SK-N-SH treated with all-trans-retinoic acid at 6 μM for 48 hours (cell line): ENCODE data around the gene LAMA2.

ENCODE experiments used
- ATAC-seq: fragments of 200-7000 bp; cut with Tn5 transposase; 3 replicates; pipeline ENCODE4 v1.9.1; 2020; ENCODE audit warnings: mild to moderate bottlenecking, moderate library complexity
- ARNTL ChIP-seq: fragments of 450-650 bp; formaldehyde crosslinking; IDR thresholded peaks from 2 replicates; pipeline ENCODE4 v1.5.0; 2020; ENCODE audit warnings: low read depth, mild to moderate bottlenecking, moderate library complexity, borderline replicate concordance
- BACH2 ChIP-seq: fragments of 250-450 bp; sonication (Bioruptor Pico); IDR thresholded peaks from 2 replicates; pipeline ENCODE4 v1.9.0; 2021; ENCODE audit warnings: mild to moderate bottlenecking, borderline replicate concordance
- CREB5 ChIP-seq: fragments of 250-450 bp; sonication (Bioruptor Pico); IDR thresholded peaks from 2 replicates; pipeline ENCODE4 v1.5.1; 2020; ENCODE audit warnings: low read depth, mild to moderate bottlenecking, moderate library complexity
- CSDC2 ChIP-seq: fragments of 250-450 bp; sonication (Bioruptor Pico); IDR thresholded peaks from 2 replicates; pipeline ENCODE4 v1.5.0; 2020; ENCODE audit warnings: mild to moderate bottlenecking, moderate library complexity
- CSRNP3 ChIP-seq: fragments of 250-450 bp; sonication (Bioruptor Pico); IDR thresholded peaks from 2 replicates; pipeline ENCODE4 v1.5.1; 2021; ENCODE audit warnings: mild to moderate bottlenecking, moderate library complexity
- ESRRG ChIP-seq: fragments of 250-450 bp; sonication (Bioruptor Pico); IDR thresholded peaks from 2 replicates; pipeline ENCODE4 v1.6.1; 2021; ENCODE audit warnings: mild to moderate bottlenecking
- GLIS3 ChIP-seq: fragments of 250-450 bp; sonication (Bioruptor Pico); IDR thresholded peaks from 2 replicates; pipeline ENCODE4 v1.5.0; 2020; ENCODE audit warnings: mild to moderate bottlenecking, moderate library complexity
- ISL1 ChIP-seq: fragments of 250-450 bp; sonication (Bioruptor Pico); IDR thresholded peaks from 2 replicates; pipeline ENCODE4 v2.1.2; 2022; ENCODE audit warnings: mild to moderate bottlenecking, moderate library complexity
- OSR1 ChIP-seq: fragments of 250-450 bp; sonication (Bioruptor Pico); IDR thresholded peaks from 2 replicates; pipeline ENCODE4 v1.8.0; 2022; ENCODE audit warnings: moderate library complexity, mild to moderate bottlenecking, inconsistent platforms
- POU6F1 ChIP-seq: fragments of 250-450 bp; sonication (Bioruptor Pico); IDR thresholded peaks from 2 replicates; pipeline ENCODE4 v1.8.0; 2021; ENCODE audit warnings: low read depth, mild to moderate bottlenecking, moderate library complexity, borderline replicate concordance
- PPARA ChIP-seq: fragments of 250-450 bp; sonication (Bioruptor Pico); IDR thresholded peaks from 2 replicates; pipeline ENCODE4 v1.5.0; 2020; ENCODE audit warnings: mild to moderate bottlenecking, borderline replicate concordance
- RARB ChIP-seq: fragments of 250-450 bp; sonication (Bioruptor Pico); IDR thresholded peaks from 2 replicates; pipeline ENCODE4 v1.8.0; 2021; ENCODE audit warnings: mild to moderate bottlenecking, moderate library complexity
- TCF4 ChIP-seq: fragments of 250-450 bp; sonication (Bioruptor Pico); IDR thresholded peaks from 2 replicates; pipeline ENCODE4 v1.8.0; 2021; ENCODE audit warnings: mild to moderate bottlenecking, moderate library complexity, borderline replicate concordance
- TOX ChIP-seq: fragments of 250-450 bp; sonication (Bioruptor Pico); IDR thresholded peaks from 2 replicates; pipeline ENCODE4 v1.8.0; 2021; ENCODE audit warnings: mild to moderate bottlenecking, moderate library complexity, borderline replicate concordance
- TSHZ2 ChIP-seq: fragments of 250-450 bp; sonication (Bioruptor Pico); IDR thresholded peaks from 2 replicates; pipeline ENCODE4 v1.5.0; 2020; ENCODE audit warnings: mild to moderate bottlenecking, moderate library complexity
- ZC3H10 ChIP-seq: fragments of 250-450 bp; sonication (Bioruptor Pico); IDR thresholded peaks from 2 replicates; pipeline ENCODE4 v1.5.1; 2021; ENCODE audit warnings: mild to moderate bottlenecking, moderate library complexity
- ZFP3 ChIP-seq: fragments of 250-450 bp; sonication (Bioruptor Pico); IDR thresholded peaks from 2 replicates; pipeline ENCODE4 v1.5.0; 2020; ENCODE audit warnings: mild to moderate bottlenecking, moderate library complexity
- ZFP30 ChIP-seq: fragments of 450-650 bp; formaldehyde crosslinking; IDR thresholded peaks from 2 replicates; pipeline ENCODE4 v1.5.0; 2022; ENCODE audit warnings: mild to moderate bottlenecking, moderate library complexity
- ZNF565 ChIP-seq: fragments of 450-650 bp; formaldehyde crosslinking; conservative IDR thresholded peaks from 2 replicates; pipeline ENCODE4 v1.5.0; 2020; ENCODE audit warnings: low read depth, mild to moderate bottlenecking, moderate library complexity
- ZNF70 ChIP-seq: fragments of 450-650 bp; formaldehyde crosslinking; IDR thresholded peaks from 2 replicates; pipeline ENCODE4 v1.5.0; 2020; ENCODE audit warnings: mild to moderate bottlenecking, moderate library complexity
- ZNF8 ChIP-seq: fragments of 450-650 bp; formaldehyde crosslinking; IDR thresholded peaks from 2 replicates; pipeline ENCODE4 v1.5.0; 2020; ENCODE audit warnings: mild to moderate bottlenecking, moderate library complexity

LAMA2 gene

GRCh38 chr6:129411092-129411491 is 528.2 kb downstream of the LAMA2 start:
- TF ChIP-seq CSRNP3 = no peak
- no peak for TF ChIP-seq ARNTL (CRISPR knock-in tag)
- TF ChIP-seq GLIS3 = no peak
- TF ChIP-seq RARB (CRISPR knock-in tag) = no peak
- no peak for TF ChIP-seq ISL1 (CRISPR knock-in tag)
- no peak for TF ChIP-seq ZNF8 (CRISPR knock-in tag)
- no peak for TF ChIP-seq ZFP3 (CRISPR knock-in tag)
- no peak for TF ChIP-seq OSR1 (CRISPR knock-in tag)
- no peak for TF ChIP-seq PPARA (CRISPR knock-in tag)
- TF ChIP-seq ZFP30 (CRISPR knock-in tag) = no peak
- TF ChIP-seq ZNF70 (CRISPR knock-in tag) = no peak
- TF ChIP-seq ZC3H10 (CRISPR knock-in tag) = no peak
- no peak for ATAC-seq

- no peak for TF ChIP-seq OSR1 (CRISPR knock-in tag)
- TF ChIP-seq ZNF70 (CRISPR knock-in tag) = no peak
- no peak for TF ChIP-seq ESRRG (CRISPR knock-in tag)
- TF ChIP-seq GLIS3 = no peak
- no peak for ATAC-seq
Observed at GRCh38 chr6:129416337-129416990, 533.5 kb downstream of the LAMA2 start.

GRCh38 chr6:129417416-129418086 is 534.6 kb downstream of the LAMA2 start:
- TF ChIP-seq CREB5 (CRISPR knock-in tag) = no peak
- TF ChIP-seq CSDC2 (CRISPR knock-in tag) = no peak
- no peak for TF ChIP-seq TCF4 (CRISPR knock-in tag)
- TF ChIP-seq OSR1 (CRISPR knock-in tag) = no peak
- no peak for TF ChIP-seq PPARA (CRISPR knock-in tag)
- TF ChIP-seq CSRNP3 = no peak
- no peak for TF ChIP-seq ZNF70 (CRISPR knock-in tag)
- no peak for TF ChIP-seq RARB (CRISPR knock-in tag)
- TF ChIP-seq ISL1 (CRISPR knock-in tag) = no peak
- no peak for ATAC-seq

GRCh38 chr6:129419324-129419723 is 536.4 kb downstream of the LAMA2 start:
- TF ChIP-seq TCF4 (CRISPR knock-in tag) (no peak), TSHZ2 (CRISPR knock-in tag) (no peak), GLIS3 (no peak), ZC3H10 (CRISPR knock-in tag) (no peak), BACH2 (CRISPR knock-in tag) (no peak), RARB (CRISPR knock-in tag) (no peak), CSDC2 (CRISPR knock-in tag) (no peak), POU6F1 (CRISPR knock-in tag) (no peak), ARNTL (CRISPR knock-in tag) (no peak), ZFP3 (CRISPR knock-in tag) (no peak), PPARA (CRISPR knock-in tag) (no peak), TOX (CRISPR knock-in tag) (no peak), ISL1 (CRISPR knock-in tag) (no peak), CREB5 (CRISPR knock-in tag) (no peak), ZFP30 (CRISPR knock-in tag) (no peak), ZNF565 (CRISPR knock-in tag) (no peak)
- no peak for ATAC-seq
